ENCODE results near the gene TRUB1.

- TF ChIP-seq, protein P1, sequence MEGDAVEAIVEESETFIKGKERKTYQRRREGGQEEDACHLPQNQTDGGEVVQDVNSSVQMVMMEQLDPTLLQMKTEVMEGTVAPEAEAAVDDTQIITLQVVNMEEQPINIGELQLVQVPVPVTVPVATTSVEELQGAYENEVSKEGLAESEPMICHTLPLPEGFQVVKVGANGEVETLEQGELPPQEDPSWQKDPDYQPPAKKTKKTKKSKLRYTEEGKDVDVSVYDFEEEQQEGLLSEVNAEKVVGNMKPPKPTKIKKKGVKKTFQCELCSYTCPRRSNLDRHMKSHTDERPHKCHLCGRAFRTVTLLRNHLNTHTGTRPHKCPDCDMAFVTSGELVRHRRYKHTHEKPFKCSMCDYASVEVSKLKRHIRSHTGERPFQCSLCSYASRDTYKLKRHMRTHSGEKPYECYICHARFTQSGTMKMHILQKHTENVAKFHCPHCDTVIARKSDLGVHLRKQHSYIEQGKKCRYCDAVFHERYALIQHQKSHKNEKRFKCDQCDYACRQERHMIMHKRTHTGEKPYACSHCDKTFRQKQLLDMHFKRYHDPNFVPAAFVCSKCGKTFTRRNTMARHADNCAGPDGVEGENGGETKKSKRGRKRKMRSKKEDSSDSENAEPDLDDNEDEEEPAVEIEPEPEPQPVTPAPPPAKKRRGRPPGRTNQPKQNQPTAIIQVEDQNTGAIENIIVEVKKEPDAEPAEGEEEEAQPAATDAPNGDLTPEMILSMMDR (IDR thresholded peaks at IDR 0.05; ENCODE audit: low read depth, low read length): no peak
- no peak for TF ChIP-seq EZH2phosphoT487 (IDR thresholded peaks at IDR 0.05; ENCODE audit: low read depth)
Observed at GRCh38 chr10:114938856-114939193, 830 bp downstream of the TRUB1 start.

All from OCI-LY3 (cell line).